ENCODE measurements around the gene ESYT3. TPM values are rescaled to one million over a fixed set of nuclear protein-coding genes. Genes with fewer than 3 reads are reported as not detected.

Gene ESYT3
- total RNA-seq, 2 donors from 2014 or later, result 2.0 to 6.0 TPM

GRCh38 chr3:138440596-138440995 is 6.2 kb downstream of the ESYT3 start:
- no peaks in the 10 kb centered on the region for H3K27me3 ChIP-seq
- no peak for DNase-seq
- TF ChIP-seq, protein P1, sequence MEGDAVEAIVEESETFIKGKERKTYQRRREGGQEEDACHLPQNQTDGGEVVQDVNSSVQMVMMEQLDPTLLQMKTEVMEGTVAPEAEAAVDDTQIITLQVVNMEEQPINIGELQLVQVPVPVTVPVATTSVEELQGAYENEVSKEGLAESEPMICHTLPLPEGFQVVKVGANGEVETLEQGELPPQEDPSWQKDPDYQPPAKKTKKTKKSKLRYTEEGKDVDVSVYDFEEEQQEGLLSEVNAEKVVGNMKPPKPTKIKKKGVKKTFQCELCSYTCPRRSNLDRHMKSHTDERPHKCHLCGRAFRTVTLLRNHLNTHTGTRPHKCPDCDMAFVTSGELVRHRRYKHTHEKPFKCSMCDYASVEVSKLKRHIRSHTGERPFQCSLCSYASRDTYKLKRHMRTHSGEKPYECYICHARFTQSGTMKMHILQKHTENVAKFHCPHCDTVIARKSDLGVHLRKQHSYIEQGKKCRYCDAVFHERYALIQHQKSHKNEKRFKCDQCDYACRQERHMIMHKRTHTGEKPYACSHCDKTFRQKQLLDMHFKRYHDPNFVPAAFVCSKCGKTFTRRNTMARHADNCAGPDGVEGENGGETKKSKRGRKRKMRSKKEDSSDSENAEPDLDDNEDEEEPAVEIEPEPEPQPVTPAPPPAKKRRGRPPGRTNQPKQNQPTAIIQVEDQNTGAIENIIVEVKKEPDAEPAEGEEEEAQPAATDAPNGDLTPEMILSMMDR (IDR thresholded peaks at IDR 0.05), result no peak
- TF ChIP-seq POLR2A (IDR thresholded peaks at IDR 0.05), result no peak
- H3K9me3 ChIP-seq, result no peaks in the 10 kb centered on the region
- no peak overlapping the region for H3K27ac ChIP-seq
- intact Hi-C loops (cut with DNase I), result no loop called here
- peaks cover 3% of the 10 kb centered on the region for H3K4me1 ChIP-seq
- no peak for ATAC-seq
- H3K4me3 ChIP-seq, result no peak overlapping the region
- WGBS, 2 donors, result 79 to 88% methylated on average over 3 of the region's 3 CpGs
- H3K36me3 ChIP-seq (replicated peaks in 1 of 2; ENCODE audit: insufficient read depth in 1 of 2, low read depth in 2 of 2), result no peaks in the 10 kb centered on the region

DNA sequence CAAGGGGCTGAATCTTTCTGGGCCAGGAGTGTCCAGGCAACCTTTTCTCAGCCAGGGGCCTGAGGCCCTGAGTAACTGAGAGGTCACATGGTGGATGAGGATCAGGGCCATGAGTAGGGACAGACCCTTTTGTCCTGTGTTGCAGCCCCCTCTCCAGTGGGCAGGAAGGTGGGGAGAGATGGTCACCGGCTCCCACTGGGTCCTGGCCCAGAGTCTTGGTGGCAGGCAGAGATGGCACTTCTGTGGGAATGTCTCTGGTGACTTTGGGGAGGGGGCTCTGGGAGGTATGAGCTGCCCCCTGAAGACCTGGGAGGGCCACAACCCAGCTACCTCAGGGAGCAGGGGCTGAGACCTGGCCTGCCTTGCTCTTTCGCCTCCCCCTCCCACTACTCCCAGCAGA is 6.8 kb downstream of the ESYT3 start:
- H3K36me3 ChIP-seq (replicated peaks in 1 of 2; ENCODE audit: insufficient read depth in 1 of 2, low read depth in 2 of 2), result no peaks in the 10 kb centered on the region
- DNase-seq (no peak), ATAC-seq (no peak)
- no peak for TF ChIP-seq POLR2A (IDR thresholded peaks at IDR 0.05)
- TF ChIP-seq, protein P1 (IDR thresholded peaks at IDR 0.05), result no peak
- H3K27me3 ChIP-seq, result no peaks in the 10 kb centered on the region
- H3K4me1 ChIP-seq, result no peaks in the 10 kb centered on the region
- no peak overlapping the region for H3K4me3 ChIP-seq
- no peak overlapping the region for H3K27ac ChIP-seq
- H3K9me3 ChIP-seq, result no peaks in the 10 kb centered on the region
- WGBS, 2 donors, result 92 to 100% methylated on average over 1 to 2 of the region's 2 CpGs
- intact Hi-C loops (cut with DNase I), result no loop called here

GRCh38 chr3:138441742-138442141 is 7.3 kb downstream of the ESYT3 start:
- H3K4me1 ChIP-seq, result no peaks in the 10 kb centered on the region
- no peak for ATAC-seq

DNA sequence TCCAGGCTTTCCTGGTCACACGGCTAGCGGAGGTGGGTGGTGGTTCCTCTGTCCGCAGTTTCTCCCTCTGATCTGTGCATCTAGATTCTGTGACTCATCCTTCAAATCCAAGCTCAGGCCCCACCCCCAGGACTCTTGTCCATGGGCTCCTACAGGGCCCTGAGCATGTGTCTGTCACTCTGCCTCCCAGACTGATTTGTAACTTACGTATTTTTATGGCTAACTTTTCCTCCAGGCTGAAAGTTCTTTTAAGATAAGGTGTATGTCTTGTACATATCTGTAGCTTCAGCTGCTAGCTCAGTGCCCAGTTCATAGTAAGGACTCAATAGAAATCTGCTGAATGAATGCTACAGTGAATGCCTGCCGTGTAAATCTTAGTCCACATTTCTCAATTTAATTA is 8.0 kb downstream of the ESYT3 start:
- H3K36me3 ChIP-seq (replicated peaks in 1 of 2; ENCODE audit: insufficient read depth in 1 of 2, low read depth in 2 of 2), result no peaks in the 10 kb centered on the region
- no peak overlapping the region for H3K4me3 ChIP-seq
- 88 to 89% methylated on average over 5 of the region's 5 CpGs for WGBS, 2 donors
- H3K27me3 ChIP-seq, result no peaks in the 10 kb centered on the region
- H3K27ac ChIP-seq, result no peak overlapping the region
- no peak for DNase-seq
- intact Hi-C loops (cut with DNase I), result no loop called here
- no peaks in the 10 kb centered on the region for H3K4me1 ChIP-seq
- no peak for TF ChIP-seq POLR2A (IDR thresholded peaks at IDR 0.05)
- no peak for ATAC-seq
- H3K9me3 ChIP-seq, result no peaks in the 10 kb centered on the region

More at GRCh38 chr3:138441742-138442141, 7.3 kb downstream of the ESYT3 start:
- no peak overlapping the region for H3K4me3 ChIP-seq
- no peaks in the 10 kb centered on the region for H3K36me3 ChIP-seq (replicated peaks in 1 of 2; ENCODE audit: insufficient read depth in 1 of 2, low read depth in 2 of 2)
- DNase-seq, result no peak
- intact Hi-C loops (cut with DNase I), result no loop called here
- no peaks in the 10 kb centered on the region for H3K9me3 ChIP-seq
- 77% methylated on average over 2 of the region's 2 CpGs for WGBS, 2 donors
- no peaks in the 10 kb centered on the region for H3K27me3 ChIP-seq
- H3K27ac ChIP-seq, result no peak overlapping the region
- TF ChIP-seq, protein P1 (IDR thresholded peaks at IDR 0.05), result no peak
- TF ChIP-seq POLR2A (IDR thresholded peaks at IDR 0.05), result no peak

GRCh38 chr3:138443091-138443490 is 8.7 kb downstream of the ESYT3 start:
- no peaks in the 10 kb centered on the region for H3K9me3 ChIP-seq
- ATAC-seq (no peak), DNase-seq (no peak)
- TF ChIP-seq, protein P1 (IDR thresholded peaks at IDR 0.05), result no peak
- TF ChIP-seq POLR2A (IDR thresholded peaks at IDR 0.05), result no peak
- H3K27ac ChIP-seq, result no peak overlapping the region
- WGBS, 2 donors, result 88 to 90% methylated on average over 2 of the region's 2 CpGs
- H3K4me3 ChIP-seq, result no peak overlapping the region
- no peaks in the 10 kb centered on the region for H3K4me1 ChIP-seq
- intact Hi-C loops (cut with DNase I), result no loop called here
- no peaks in the 10 kb centered on the region for H3K27me3 ChIP-seq
- H3K36me3 ChIP-seq (replicated peaks in 1 of 2; ENCODE audit: insufficient read depth in 1 of 2, low read depth in 2 of 2), result no peaks in the 10 kb centered on the region

Measured in body of pancreas (tissue), 4 donors.